Measurements from ENCODE around the gene B4GALNT1.
"Not testable (repeated sequence)": the region's sequence is repeated elsewhere in the genome, so short reads cannot be mapped to it uniquely, and the experiment has no call there.

The B4GALNT1 gene

DNA sequence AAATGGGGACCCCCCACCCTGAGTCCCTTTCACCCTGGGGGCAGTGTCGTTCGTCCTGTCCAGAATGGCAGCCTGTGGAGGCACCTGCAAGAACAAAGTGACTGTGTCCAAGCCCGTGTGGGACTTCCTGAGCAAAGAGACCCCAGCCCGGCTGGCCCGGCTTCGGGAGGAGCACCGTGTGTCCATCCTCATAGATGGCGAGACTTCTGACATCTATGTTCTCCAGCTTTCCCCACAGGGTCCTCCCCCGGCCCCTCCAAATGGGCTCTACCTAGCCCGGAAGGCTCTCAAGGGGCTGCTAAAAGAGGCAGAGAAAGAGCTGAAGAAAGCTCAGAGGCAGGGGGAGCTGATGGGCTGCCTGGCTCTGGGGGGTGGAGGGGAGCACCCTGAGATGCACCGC, 26.2 kb downstream of the B4GALNT1 start:
- DNase-seq, result no peak

DNA sequence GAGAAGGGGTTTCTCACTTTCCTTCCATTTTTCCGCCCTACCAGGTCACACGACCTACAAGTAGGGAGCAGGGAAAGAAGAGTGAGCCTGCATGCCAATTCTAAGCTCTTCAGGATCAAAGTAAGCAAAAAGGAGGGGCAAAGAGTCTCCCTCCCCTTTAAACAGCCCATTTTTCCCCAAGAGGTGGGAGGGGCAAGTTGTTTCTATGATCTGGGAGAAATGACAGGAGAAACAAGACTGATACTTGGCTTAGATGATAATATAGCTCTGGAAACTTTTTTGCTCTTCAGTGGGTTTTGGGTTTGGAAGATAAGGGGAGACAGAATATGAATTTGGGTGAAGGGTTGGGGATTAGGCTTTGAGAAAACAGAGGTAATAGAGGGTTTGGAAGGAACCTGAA, 26.6 kb downstream of the B4GALNT1 start:
- no peak for DNase-seq

DNA sequence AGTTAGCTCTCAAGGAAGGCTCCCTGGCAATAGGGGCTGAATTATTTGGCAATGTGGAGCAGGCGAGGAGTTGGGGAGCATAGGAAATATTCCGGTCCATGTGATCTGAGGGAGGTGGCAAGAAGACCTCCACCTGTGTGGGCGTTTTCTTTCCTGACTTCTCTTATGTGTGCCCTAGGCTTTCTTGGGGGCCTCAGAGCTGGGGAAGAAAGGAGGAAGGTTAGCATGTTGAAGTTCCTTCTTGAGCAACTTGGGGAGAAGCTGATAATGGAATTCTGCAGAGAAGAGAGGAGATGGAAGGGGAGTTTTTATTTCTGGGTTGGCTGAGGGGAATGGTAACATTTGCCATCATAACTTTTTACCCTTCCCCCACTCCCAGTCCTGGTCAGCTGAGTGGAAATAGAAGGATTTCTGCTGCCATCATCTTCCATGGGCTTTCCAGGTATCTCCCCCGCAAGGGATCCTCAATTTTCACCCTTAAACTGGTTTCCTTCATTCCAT, 27.1 kb downstream of the B4GALNT1 start:
- no peak for DNase-seq

DNA sequence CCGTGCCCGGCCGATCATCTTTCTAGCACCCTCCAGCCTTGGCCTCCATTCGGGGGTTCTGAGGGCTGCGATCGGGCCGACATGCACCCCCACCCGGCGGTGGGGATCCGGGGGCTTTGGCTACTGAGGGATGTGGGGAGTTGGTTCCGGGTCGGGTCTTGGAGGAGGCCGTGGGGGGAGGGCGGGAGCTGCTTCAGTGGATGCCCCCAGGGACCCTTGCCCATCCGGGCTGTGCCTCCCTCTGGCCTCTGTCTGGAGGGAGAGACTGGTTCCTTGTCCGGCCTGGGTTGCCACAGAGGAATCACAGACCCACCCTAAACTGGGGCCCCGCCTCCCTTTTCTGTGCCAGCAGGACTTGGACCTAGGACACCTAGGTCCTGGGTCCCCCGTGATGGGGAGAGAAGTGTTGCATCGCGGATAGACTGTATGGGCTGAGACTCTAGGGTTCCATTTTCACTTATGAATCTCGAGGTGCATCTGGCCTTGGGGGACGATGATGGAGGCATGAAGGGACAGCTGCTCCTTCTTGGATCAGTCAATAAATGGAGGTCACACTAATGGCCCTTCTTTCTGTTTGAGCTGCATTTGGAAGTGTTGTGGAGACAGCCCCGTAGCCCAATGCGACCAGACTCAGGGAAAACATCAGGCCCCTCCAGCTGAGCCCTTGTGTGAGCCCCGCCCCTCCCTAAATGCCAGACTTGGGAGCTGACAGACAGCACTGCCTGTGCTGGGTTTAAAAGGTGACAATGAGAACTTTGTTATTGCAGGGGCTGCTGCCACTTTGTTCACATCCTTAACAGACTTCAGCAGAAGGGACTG, 27.8 kb downstream of the B4GALNT1 start:
- DNase-seq, result no peak

DNA sequence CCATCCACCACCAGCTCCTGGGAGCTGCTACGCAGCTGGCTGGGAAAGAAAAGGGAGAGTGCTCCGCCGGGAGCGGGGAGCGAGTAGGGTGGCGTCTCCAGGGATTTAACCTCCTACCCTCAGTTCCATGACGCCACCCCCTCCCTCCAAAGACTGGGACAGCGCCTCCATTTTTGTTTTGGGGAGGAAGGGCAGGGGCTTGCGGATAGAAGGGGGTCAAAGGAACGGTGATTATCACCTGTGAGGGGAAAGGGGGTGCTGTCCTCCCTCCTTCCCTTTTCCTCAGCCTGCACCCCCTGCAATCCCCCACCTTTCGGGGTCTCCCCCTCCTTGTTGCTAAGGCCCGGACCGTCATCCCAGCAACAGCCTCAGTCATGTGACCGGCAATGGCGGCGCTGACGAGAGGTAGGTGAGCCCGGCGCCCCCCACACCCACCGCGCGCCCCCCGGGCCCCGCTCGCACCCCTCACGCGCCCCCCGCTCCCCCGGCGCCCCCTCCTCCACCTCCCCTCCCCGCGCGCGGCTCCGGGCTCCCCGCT, 28.5 kb downstream of the B4GALNT1 start, which contains the start of gene DTX3:
Gene DTX3, plus strand, starts transcription at position 371 of the 538 bp plus-strand sequence. CDS start 1,694 bp downstream, outside the sequence.
- DNase-seq, result no peak

DNA sequence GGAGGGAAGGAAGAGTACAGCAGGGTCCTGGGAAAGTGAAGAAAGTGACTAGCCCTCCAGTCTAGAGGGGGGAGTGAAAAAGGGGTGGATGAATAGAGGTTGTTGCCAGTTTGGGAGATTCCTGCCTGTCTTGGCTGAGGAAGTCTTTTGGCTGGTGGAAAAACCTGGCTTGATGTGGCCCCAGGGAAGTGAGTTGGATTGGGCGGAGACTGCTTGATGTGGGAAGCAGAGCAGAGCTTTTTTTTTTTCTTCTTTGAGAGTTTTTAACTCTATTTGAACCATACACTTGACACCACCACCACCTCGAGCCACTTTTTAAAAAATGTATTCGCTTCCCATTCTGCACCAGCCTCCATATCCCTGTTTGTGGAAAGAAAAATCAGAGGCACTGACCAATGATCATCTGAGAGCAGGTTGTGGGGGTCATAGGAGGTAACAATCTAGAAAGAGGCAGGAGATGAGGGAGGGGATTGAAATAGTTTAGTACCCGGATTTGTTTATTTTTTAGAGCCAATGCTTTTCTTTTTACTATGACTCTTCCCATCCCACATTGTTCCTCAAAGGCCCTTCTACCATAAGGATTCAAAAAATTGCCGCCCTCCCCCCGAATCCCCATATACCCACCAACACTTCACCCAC, 29.1 kb downstream of the B4GALNT1 start:
- no peak for DNase-seq

DNA sequence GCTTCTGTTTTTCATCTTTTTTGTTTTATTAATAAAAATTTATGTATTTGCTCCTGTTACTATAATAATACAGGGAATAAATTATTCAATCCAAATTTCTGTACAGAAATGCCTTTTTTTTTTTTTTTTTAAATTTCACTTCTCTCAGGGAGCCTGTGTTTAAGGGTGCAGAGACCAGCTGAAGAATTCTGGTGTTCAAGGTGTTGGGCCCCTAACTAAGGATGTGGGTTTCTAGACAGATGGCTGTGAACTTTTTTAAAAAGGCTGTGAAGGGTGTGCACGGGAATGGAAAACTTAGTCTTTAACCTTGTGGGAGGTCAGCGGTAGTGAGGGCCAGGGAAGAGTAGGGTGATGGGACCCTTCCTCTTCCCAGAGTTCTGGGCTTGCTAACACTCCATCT, 29.7 kb downstream of the B4GALNT1 start:
- DNase-seq, result no peak

DNA sequence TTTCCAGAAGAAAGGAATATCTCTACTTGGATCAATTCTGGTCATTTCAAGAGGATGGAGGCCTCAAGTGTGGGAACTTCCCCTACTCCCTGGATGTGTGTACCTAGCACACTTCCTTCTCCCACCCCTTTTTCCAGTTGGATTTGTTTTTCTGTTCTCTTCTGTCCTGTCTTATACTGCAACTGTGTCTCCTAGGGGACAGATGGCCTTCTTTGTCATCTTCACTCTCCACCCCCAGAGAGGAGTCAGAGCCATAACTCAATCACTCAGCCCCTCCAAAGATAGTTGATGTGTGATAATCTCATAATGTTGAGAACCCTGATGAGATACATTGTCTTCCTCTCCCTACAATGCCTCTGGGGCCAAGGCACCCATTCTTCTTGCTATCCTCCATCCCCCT, 30.5 kb downstream of the B4GALNT1 start:
- DNase-seq, result no peak

DNA sequence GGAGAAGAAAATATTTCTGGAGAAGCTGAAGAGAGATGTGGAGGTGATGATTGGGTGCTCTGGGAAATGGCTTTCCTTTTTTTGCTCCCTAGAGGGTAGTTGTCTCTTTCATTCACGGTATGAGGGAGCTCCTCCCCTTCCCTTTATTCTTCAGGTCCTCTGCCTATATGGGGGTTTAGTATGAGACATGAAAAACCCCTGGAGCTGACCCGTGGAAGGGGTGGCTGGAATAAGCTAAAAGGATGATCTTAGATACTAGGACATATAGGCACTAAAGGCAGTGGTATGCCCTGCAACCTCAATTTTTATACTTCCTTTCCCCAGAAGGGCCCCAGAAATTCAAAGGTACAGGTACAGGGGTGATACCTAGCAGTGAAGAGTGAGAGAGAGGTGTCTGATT, 32.6 kb downstream of the B4GALNT1 start:
- no peak for DNase-seq

DNA sequence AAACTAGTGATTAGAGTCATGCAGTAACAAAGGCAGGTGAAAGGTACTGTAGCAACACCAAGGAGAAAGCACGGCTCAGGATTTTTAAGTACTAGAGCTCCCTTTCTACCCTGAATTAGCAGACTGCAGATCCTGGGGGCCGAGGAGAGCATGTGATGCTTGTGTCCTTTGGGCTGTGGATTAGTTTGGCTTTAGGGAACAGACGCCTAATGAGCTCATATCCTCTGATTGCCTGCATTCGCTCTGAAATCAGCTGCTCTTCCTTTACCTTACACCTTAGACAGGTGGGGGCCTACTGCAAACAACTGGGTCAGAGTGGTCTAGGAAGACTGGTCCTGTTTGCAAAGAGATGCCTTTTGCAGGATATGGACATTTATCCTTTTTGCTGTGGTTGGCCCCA, 39.8 kb downstream of the B4GALNT1 start:
- no peak for DNase-seq

DNA sequence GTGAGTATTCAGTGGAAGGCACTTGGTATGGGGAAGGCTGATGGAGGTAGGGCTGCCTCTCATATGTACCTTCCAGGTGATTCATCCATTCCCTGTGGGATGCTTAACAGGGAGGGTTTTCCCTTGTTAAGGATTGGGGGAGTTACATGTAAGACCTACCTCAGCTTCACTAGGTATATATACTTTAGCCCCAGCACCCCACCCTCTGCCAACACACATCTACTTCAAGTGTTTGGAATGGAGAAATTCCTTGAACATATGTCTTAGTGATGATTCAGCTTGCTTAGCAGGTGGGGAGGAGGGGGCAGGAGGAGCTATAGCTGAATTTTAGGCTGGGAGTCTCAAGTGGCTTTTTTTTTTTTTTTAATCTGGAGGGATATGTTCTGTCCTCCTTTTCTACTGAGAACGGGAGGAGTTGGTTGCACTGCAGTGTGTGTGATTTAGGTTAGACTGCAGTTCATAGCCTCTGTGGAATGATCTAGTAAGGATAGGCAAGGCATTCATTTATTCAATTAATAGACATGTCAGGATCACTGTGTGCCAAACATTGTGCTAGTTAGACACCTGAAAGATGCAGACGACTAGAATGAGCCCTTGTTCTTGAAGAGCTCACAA, 40.3 kb downstream of the B4GALNT1 start:
- no peak for DNase-seq

DNA sequence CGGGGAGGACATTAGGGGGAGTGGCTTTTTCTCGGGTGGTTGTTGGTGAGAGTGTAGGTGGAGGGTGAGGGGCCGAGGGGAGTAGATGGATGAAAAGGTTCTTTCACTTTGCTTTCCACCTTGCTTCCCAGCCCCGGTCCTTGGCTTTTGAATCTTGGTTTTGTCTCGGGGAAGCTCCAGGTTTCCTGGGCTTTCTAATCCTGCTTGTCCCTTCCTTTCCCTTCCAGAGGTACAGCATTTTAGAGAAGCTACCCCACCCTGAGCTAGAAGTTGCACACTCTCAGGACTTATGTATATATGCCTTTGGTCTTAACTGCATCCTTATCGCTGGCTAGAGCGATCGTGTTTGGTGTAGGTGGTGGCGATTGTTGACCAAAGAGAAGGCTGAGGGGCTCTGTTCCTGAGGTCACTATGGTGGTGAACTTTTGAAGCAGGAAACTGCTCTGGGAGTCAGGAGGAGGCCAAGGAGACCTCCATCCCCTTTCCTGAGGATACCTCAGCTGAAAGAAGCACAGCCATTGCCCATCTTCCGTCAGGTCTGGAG, 41.1 kb downstream of the B4GALNT1 start:
- DNase-seq, result no peak

DNA sequence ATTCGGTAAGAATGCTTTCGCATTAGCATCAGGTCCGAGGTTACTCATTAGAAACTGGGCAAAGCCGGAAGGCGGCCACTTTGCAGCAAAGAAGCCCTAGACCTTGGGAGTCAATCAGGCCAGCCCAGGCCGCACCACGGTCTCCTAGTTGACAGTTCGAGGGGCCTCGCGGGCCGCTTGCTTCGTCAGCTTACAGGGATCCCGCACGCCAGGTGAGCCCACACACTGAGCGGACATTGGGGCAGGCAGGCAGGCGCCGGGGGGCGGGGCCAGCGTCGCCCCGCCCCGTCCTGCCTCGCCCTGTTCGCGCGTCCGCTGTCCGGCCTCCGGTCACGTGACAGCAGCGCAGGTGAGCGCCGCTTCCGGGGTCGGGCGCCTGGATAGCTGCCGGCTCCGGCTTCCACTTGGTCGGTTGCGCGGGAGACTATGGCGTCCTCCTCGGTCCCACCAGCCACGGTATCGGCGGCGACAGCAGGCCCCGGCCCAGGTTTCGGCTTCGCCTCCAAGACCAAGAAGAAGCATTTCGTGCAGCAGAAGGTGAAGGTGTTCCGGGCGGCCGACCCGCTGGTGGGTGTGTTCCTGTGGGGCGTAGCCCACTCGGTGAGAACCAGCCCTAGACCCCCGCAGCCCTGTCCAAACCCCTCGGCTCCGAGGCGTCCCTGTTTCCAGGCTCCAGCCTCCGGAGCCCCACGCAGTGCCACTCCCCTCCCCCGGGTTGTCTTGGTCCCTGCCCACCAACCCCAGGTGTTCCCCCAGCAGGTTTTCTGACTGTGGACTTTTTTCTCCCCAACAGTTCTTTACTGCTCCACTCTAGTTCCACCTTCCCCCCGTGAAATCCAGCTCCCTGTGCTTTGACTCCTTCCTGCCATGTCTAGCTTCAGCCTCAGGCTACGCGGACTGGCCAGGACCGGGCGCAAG, 41.9 kb downstream of the B4GALNT1 start, which contains the start of gene PIP4K2C:
Gene PIP4K2C, plus strand, starts transcription at position 329 of the 918 bp plus-strand sequence. Its CDS starts 98 bp downstream, at position 427.
- peak; percentile 74 for DNase-seq

DNA sequence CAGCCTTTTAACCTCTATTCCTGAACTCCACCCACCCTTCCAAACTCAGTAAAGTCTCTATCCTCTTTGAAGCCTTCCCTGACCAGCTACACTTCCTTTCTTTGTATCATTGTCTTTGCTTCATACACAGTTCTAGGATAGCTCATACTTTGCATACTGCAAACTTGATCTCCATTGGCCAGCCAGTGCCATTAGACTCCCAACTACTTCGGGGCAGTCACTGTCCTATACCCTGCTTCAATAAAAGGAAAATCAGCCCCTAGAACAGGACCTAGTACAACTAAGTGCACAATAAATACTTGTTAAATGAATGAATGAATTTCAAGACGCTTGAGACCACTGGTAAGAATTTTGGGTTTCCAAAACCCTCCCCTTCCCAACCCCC, 42.5 kb downstream of the B4GALNT1 start:
- DNase-seq, result no peak

DNA sequence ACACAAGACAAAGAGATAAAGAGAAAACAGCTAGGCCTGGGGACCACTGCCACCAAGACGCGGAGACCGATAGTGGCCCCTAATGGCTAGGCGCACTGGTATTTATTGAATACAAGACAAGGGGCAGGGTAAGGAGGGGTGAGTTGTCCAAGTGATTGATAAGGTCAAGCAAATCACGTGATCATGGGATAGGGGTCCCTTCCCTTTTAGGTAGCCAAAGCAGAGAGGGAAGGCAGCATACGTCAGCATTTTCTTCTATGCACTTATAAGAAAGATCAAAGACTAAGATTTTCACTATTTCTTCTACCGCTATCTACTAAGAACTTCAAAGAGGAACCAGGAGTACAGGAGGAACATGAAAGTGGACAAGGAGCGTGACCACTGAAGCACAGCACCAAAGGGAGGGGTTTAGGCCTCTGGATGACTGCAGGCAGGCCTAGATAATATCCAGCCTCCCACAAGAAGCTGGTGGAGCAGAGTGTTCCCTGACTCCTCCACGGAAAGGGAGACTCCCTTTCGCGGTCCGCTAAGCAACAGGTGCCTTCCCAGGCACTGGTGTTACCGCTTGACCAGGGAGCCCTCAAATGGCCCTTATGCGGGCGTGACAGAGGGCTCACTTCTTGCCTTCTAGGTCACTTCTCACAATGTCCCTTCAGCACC, 43.9 kb downstream of the B4GALNT1 start:
- DNase-seq, result not testable (repeated sequence)

DNA sequence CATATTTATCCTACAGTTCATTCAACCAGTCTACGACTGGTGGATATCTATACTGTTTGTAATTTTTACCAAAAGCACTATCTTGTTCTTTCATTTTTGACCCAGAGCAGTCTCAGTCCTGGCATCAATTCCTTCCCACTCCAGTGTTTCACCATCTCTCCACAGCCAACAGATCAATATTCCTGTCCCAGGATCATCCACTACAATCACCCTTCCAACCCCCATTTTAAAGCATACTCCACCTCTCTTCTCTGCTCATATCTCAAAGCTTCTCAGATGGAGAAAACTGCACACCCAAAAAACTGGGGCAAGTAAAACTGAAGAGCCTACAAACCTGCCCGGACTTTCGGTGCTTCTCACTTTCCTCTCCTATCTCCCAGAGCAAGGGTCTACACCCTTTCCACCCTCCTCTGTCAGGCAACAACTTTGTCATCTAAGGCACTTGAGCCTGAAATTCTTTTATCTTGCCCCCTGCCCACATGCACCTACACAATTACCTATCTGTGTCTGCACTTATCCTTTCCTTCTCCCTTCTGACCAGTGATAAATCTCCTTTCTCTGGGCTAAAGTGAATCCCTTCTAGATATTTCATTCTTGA, 46.1 kb downstream of the B4GALNT1 start:
- DNase-seq, result no peak

DNA sequence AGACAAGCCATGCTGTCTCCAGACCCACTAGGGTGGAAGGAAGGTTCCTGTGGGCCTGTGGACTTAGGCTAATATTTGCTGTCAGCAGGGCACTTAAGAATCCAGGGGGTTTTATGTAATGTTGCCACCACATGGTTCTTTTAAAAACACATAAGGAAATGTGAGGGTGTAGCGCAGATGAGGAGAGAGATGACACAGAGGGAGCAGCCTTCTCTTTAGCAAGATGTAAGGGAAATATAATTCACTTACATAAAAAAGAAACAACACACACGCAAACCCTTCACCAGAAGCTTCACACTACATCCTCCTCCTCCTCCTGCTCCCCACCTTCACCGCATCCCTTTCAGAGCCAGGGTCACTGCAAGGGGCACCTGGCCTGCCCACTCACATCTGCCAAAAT, 46.9 kb downstream of the B4GALNT1 start:
- DNase-seq, result no peak

DNA sequence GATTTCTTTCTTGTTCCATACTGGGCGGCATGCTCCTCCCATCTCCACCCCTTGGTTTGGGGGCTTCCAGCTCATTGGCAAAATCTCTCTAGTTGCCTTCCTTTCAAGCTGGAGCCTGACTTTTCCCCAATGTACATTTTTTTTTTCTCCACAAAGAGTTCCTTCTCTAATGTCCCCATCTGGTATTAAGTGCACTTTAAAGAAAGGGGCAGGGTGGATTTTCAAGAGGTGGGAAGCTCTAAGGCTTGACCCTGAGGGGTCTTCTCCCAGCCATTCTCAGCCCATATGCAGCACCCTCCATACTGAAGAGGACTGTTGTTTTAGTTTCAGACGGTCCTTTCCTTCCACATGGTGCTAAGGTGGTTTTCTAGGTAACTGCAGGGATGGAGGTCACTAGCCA, 47.8 kb downstream of the B4GALNT1 start:
- no peak for DNase-seq

DNA sequence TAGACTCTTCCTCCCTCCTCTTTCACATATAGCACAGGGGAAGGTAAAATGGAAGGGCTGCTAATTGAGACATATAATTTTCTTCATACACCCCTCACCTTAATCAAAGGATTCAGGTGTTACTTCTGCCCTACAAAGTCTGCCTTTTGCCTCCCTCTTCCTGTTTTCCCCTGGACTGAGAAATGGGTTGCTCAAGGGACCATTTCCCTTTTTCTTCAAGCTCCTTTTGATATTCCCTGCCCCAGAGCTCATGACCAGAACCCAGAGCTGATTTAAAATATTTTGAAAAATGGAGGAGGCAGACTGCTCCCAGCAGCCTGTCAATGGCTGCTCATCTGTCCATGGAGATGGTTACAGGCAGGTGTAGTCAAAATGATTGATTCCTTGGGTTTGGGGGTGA, 48.3 kb downstream of the B4GALNT1 start:
- peak; percentile 72 for DNase-seq

DNA sequence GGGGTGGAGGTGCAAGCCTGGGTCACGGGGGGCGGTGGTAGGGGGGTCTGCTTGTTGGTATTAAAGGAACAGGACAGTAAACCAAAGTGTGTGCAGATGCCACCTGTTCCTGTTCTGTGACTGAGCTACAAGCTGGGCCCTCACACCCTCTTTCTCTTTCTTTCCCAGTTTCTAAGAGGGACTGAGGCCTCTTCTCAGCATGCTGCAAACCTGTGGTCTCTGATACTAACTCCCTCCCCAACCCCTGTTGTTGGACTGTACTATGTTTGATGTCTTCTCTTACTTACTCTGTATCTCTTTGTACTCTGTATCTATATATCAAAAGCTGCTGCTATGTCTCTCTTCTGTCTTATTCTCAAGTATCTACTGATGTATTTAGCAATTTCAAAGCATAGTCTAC, 49.0 kb downstream of the B4GALNT1 start:
- no peak for DNase-seq
